HEK293 (cell line): ENCODE measurements around the gene HIGD2A.

Experiments
- CTCF ChIP-seq: fragments of 450-650 bp; formaldehyde crosslinking; IDR thresholded peaks from 2 replicates; pipeline ENCODE4 v1.5.1; 2016; ENCODE audit warnings: missing biosample characterization, missing genetic modification characterization
- EGR2 ChIP-seq: fragments of 450-650 bp; formaldehyde crosslinking; IDR thresholded peaks from 2 replicates; pipeline ENCODE4 v1.5.1; 2016; ENCODE audit warnings: low read depth, missing biosample characterization, missing genetic modification characterization
- ZNF121 ChIP-seq: fragments of 450-650 bp; formaldehyde crosslinking; IDR thresholded peaks from 2 replicates; pipeline ENCODE4 v1.5.1; 2016; ENCODE audit warnings: missing biosample characterization, missing genetic modification characterization
- ZNF239 ChIP-seq: fragments of 450-650 bp; formaldehyde crosslinking; IDR thresholded peaks from 2 replicates; pipeline ENCODE4 v1.5.1; 2016; ENCODE audit warnings: missing biosample characterization, missing genetic modification characterization

GRCh38 chr5:176396330-176396729 is 7.8 kb downstream of the HIGD2A start:
- TF ChIP-seq ZNF239 (tag by site-specific recombination) (no peak), EGR2 (tag by site-specific recombination) (no peak), ZNF121 (no peak), CTCF (no peak; the same call in 1 of the 2 replicates)
